SH-SY5Y (cell line): ENCODE measurements around the gene GRIK3.

Experiments used
- GATA2 ChIP-seq: IDR thresholded peaks from 2 replicates; pipeline ENCODE4 v1.6.1; 2011; ENCODE audit warnings: mild to moderate bottlenecking, low read depth, low read length
- GATA3 ChIP-seq: IDR thresholded peaks from 2 replicates; pipeline ENCODE4 v1.6.1; 2011; ENCODE audit warnings: low read depth, mild to moderate bottlenecking, low read length, moderate library complexity

Gene GRIK3

DNA sequence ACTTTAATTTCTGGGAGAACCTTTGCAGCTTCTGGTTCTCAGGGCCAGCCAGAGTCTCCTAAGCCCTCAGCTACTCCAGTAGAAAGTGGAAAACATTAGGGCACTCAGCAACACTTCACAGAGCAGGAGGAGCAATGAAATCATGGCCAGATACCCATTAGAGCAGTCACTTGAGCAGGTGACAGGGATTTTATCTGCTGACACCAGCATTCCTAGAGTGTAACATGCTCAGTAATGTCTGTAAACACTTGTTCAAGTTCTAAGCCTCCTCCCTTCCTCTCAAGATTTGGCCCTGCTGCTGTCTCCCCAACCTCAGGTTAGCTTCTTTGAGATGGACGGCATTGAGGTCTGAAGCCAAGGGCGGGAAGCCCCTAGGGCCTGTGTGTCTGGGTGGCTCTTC is 218.0 kb downstream of the GRIK3 start:
- TF ChIP-seq GATA2 (no peak), GATA3 (no peak)

DNA sequence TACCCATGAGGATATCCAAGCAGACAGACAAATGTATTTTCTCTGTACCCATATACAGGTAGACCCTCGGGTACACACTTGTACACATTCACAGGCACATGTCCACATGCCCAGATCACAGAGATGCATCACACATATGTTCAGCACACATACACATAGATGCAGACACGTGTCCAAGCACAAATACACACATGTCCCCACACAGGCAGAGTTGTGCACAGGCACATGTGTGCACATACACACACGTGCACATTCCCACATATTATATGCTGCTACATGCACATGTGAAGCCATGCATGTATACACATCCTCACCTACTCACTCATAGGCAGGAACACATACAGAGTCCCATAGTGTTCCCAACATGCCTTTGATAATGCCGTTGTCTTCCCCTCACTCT is 219.5 kb downstream of the GRIK3 start:
- TF ChIP-seq GATA2 (no peak), GATA3 (no peak)

DNA sequence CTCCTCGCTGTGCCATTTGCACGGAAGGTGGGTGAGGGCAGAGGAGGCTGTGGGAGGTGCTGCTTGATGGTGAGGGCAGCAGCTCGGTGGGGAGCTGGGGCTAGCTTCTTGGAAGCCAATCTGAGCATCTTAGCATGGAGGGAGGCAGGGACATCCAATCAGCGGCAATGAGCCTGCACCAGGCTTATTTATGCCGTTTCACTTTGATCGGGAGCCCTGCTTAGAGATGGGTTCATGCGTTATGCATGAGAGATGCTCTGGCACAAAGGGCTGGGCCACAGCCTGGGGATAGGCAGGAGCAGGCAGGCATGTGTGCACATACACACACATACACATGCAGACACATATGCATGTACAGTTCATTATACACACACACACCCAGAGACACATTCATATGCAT is 220.2 kb downstream of the GRIK3 start:
- TF ChIP-seq GATA2 (no peak), GATA3 (no peak)

DNA sequence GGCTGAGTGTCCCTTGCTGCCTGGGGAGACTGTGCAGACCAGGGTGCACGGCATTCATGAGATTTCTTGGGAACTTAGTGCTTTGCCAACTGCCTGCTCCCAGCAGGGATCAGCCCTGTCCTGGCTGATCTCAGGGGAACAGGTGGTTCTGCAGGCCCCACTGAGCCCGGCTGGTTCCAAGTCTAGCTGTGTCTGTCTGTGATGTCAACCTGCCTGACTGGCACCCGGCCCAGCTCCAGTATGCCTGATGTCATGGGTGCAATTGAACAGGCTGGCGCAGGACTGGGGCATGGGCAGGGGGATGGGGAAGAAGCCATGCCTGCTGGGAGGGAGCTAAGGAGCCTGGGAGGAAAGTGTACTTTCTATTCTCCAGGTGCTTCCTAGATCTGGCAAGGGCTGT is 227.1 kb downstream of the GRIK3 start:
- TF ChIP-seq GATA3 = no peak
- no peak for TF ChIP-seq GATA2

DNA sequence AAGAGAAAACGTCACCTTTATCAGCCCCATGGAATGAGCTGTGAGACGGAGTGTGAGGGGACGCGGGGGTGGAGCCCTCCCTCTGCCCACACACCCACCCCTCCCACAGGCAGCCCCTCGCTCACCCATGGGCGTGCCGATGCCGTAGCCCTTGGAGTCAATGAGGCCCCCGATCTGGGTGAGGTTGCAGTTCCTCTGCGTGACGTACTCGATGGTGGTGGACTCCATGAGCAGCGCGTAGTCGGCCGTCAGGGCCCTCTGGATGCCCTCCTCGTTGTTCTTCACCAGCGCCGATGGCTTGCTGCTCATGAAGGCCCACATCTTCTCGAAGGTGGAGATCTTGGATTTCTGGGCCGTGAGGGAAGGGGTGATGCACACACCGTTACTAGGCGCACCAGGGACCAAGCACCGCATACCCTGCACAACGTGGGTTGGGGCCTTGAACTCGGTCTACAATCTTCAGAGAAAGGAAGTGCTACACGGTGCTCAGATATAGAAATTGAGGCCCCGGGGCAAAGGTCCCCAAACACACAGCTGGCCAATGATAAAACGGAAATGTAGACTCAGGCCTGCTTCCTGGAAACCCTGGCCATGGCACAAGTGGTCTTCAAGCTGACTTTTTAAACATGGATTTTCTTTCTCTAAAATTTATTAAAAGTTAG is 228.2 kb downstream of the GRIK3 start:
- no peak for TF ChIP-seq GATA3
- TF ChIP-seq GATA2 = no peak

DNA sequence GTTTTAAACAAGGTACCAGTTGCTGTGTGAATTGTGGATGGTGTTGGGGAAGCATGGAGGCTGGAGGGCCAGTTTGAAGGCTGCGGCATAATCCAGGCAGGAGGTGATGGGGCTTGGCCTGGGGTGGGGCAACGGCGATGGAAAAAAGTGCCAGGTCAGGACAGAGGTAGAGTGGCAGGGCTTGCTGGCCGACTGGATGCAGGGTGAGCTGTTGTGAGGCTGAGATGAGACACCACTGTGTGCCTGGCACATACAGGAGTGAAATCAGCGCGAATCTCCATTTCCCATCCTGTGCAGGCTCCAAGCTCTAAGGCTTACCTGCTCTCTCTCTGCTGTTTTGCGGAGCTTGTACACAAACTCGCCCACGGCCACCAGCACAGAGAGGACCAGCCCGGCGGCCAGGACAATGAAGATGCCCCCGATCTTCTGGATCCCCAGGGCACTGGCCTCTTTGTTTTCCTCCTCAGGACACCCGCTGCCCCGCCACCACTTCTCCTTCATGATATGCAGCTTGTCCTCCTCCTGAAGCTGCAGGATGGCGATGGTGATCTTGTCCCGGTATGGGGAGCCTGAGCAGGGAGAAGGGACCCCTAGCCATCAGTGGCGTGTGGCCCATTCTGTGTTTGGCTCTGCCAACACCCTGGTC is 229.5 kb downstream of the GRIK3 start:
- TF ChIP-seq GATA3 (no peak), GATA2 (no peak)

DNA sequence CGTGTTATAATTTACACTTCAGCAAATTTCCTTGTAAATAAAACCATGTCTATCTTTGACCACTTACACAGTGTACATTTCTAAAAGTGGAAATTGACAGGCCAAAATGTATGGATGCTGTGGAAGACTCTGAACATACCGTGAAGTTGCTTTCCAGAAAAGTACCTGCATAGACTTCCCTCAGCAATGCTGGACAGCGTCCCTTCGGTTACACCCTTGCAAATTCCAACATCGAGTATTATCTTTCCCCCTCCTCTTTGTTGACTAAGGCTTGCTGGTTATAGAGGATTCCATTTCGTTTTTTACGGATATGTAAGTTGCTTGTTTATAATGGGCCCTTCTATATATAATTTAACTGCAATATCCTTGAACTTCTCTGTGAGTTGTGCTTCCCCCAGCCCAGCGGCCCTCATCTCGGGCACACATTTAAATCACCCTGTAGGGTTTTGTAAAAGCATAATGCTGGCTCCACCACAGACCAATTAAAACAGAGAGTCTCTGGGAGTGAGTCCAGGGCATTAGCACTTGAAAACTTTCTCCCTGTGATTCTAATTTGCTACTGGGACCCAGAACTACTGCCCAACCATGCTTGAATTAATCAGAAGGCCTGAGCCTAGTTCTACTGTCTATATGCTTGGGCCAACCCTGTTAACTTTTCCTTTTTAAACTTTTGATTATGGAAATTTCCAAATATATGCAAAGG is 230.3 kb downstream of the GRIK3 start:
- TF ChIP-seq GATA2 (no peak), GATA3 (no peak)

DNA sequence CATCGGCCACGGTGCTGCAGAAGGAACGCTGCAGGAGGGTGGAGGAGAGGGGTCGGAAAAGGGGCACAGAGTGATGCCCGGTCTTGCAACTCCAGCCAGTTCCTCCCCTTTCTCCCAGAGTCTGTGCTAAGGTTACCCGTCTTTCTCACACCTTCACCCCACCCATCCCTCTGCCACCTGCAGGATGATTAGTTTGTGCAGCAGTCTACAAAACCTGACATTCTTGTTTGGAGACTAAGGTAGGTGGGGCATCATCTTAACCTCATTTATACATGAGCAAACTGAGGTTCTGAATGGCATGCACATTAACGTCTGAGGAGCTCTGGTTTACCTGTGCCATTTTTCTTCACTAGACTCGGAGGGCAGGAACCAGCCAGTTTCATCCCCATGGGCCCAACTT is 232.3 kb downstream of the GRIK3 start:
- no peak for TF ChIP-seq GATA3
- no peak for TF ChIP-seq GATA2

DNA sequence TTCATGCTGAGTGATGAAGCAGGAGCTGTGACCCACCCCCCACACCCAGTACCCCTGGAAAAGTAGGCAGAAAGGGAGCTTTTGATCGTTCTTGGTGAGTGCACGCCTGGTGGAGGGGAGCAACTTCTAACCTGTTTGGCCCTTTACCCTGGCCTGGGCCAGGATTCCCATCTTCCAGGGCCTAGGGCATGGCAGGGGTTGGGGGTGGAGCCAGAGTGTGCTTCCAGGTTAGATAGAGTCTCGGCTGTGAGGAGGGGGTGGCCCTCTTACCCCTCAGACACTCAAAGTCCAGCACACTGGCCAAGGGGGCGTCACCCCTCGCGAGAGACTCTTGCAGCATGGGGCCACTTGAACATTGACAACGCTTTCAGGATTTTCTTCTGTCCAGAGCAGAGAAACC is 236.6 kb downstream of the GRIK3 start:
- TF ChIP-seq GATA3 (no peak), GATA2 (no peak)

DNA sequence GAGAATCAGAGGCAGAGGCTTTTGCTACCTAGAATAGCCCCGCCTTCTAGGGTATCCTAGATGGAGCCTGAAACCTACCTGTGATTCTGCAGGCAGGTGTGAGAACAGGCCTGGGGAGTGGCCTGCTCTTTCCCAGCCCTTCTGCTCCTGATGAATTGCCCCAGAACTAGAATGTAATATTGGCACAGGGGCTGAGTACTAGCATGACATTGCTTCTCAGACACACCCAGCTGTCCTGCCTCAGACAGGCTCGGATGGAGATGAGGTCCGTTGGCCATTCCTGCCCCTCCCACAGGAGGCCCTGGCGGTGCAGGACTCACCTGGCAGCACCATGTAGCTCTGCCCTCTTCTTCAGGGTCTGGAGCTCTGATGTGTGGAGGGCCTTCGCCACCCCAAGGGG is 237.6 kb downstream of the GRIK3 start:
- TF ChIP-seq GATA2 (no peak), GATA3 (no peak)

DNA sequence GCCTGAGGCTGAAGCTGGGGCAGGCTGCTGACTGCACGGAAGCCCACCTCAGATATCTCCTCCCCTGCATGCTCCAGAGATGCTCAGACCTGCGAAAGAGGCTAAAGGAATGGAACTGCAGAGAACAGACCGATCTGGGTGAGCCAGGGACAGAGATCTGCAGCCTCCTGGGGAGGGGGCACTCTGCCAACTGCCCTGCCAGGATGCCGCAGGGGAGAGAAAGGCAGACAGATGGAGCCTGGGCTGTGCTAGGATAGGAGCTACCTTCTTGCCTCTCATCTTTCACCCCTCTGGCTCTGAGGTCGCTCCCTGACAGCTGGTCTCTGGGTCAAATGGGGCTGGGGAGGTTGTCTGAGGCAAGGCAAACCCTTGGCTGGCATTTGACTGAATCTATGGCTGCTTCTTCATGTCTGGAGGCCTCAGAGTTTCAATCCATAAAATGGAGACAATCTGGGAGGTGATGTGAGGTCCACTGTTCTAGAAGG is 238.2 kb downstream of the GRIK3 start:
- TF ChIP-seq GATA3 (no peak), GATA2 (no peak)

DNA sequence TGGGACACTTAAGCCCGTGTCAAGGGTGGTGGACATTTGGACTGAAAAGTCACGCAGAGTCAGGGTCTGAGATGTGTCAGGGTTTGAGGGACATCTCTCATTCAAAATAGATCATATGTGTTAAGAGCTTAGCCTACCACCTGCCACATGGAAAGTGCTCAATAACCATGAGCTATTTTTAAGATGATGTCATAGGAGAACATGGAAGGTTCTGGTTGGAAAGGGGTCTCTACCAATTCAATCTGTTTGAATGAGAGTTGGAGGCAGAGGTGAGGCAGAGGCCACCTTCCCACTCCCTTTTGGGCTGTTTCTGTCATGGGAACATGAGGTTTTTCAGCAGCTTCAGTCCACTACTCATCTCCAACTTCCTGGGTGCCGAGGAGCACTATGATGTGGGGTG is 239.9 kb downstream of the GRIK3 start:
- TF ChIP-seq GATA2 (no peak), GATA3 (no peak)

DNA sequence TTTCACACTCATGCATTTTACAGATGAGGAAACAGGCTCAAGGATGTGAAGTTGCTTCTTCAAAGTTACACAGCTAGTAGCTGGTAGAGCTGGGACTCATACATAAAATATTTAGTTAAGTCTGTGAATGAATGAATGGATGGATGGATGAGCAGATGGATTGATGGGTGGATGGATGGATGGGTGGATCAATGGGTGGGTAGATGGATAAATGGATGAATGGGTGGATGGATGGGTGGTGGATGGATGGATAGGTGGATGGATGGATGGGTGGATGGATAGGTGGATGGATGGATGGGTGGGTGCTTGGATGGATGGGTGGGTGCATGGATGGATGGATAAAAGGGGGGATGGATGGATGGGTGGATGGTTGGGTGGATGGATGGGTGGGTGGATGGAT is 240.9 kb downstream of the GRIK3 start:
- TF ChIP-seq GATA3 = no peak
- no peak for TF ChIP-seq GATA2

DNA sequence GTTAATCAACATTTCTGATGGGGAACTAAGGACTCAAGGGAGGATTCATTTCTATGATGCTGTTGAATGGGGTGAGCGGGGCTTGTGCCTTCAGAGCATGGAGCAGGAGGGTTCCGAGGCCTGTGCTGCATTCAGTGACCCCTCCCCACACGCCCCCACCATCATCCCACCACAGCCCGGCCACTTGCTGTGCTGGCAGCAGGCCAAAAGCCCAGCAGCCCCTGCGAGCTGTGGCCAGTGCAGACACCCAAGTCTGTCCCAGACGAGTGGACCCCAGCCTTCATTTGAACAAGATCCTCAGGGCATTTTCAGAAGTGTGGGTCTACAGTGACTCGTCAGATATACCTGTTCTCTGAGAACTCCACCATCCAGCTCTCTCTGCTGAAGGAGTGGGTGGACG is 242.0 kb downstream of the GRIK3 start:
- TF ChIP-seq GATA2 (no peak), GATA3 (no peak)

DNA sequence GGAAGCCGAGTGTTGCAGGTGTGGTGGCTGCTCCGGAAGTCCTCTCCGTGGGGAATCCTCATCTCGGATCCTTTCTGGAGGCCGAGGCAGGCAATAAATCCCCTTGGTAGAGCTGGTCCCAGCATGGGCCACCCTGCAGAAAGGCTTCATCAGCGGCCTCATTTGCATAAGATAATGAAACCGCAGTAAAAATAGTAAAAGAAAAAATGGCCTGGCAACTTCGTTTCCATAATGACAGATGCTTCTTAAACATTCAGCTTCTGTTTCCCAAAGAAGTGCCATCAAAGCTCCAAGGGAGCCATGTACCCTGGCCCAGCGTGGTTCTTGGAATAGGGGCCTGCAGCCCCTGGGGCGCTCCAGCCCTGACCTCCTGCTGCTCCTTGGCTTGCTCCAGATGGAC is 244.1 kb downstream of the GRIK3 start:
- TF ChIP-seq GATA3 = no peak
- TF ChIP-seq GATA2 = no peak
